PC-9 (cell line): ENCODE data around the gene SF3B2. TPM values are rescaled to one million over a fixed set of nuclear protein-coding genes. Genes with fewer than 3 reads are reported as not detected.
A peak's percentile ranks its signal among the peaks of the same experiment; 100 is the strongest.

ENCODE experiments used
- BruUV-seq: library from RNA; stranded (reverse); fragments of 400-500 nt; replicated peaks from 2 replicates; lab custom pipeline; 2021; lab: Mats Ljungman, UMichigan
- CTCF ChIA-PET: fragments of 300-600 bp; sonication (Branson Sonifier 250); formaldehyde crosslinking; loops from one replicate; lab custom pipeline; 2022; ENCODE audit warnings: antibody characterized with exemption; lab: Charles Lee
- POLR2A ChIA-PET: fragments of 300-600 bp; sonication (Branson Sonifier 250); formaldehyde crosslinking; loops from one replicate; lab custom pipeline; 2022; ENCODE audit warnings: antibody characterized with exemption; ENCODE audit not compliant: unreplicated experiment; lab: Charles Lee
- DNase-seq, 2 experiments: peaks; one replicate each; pipeline versions ENCODE4 v3.0.0 to v3.0.0-alpha.2; 2015 to 2022; ENCODE audit warnings: mixed read lengths in 1 of 2
- H2AFZ ChIP-seq: fragments of 200-600 bp; sonication (generic); 2 replicates; pipeline ENCODE4 v1.8.1; 2017; ENCODE audit warnings: antibody characterized with exemption
- H3F3A ChIP-seq: fragments of 200-600 bp; sonication (generic); 2 replicates; pipeline ENCODE4 v1.8.1; 2017; ENCODE audit warnings: antibody characterized with exemption, mild to moderate bottlenecking, low read depth; ENCODE audit not compliant: insufficient read depth
- H3K27ac ChIP-seq: fragments of 200-600 bp; sonication (generic); 2 replicates; pipeline ENCODE4 v1.6.1; 2016; ENCODE audit warnings: mixed run types
- H3K27me3 ChIP-seq: fragments of 200-600 bp; sonication (generic); 2 replicates; pipeline ENCODE4 v1.6.1; 2016; ENCODE audit warnings: low read depth, mixed run types; ENCODE audit not compliant: insufficient read depth
- H3K36me3 ChIP-seq: fragments of 200-600 bp; sonication (generic); 2 replicates; pipeline ENCODE4 v1.6.1; 2016; ENCODE audit warnings: low read depth, mixed run types
- H3K4me1 ChIP-seq: fragments of 200-600 bp; sonication (generic); replicated peaks from 2 replicates; pipeline ENCODE4 v1.6.1; 2016; ENCODE audit warnings: mixed run types; ENCODE audit not compliant: insufficient read depth
- H3K4me2 ChIP-seq: fragments of 200-600 bp; sonication (generic); 2 replicates; pipeline ENCODE4 v1.6.1; 2017; ENCODE audit warnings: mixed run types
- H3K4me3 ChIP-seq: fragments of 200-600 bp; sonication (generic); 2 replicates; pipeline ENCODE4 v1.6.1; 2016; ENCODE audit warnings: mixed run types
- H3K79me2 ChIP-seq: fragments of 200-600 bp; sonication (generic); 2 replicates; pipeline ENCODE4 v1.6.1; 2017; ENCODE audit warnings: low read depth, mixed run types
- H3K9me2 ChIP-seq: fragments of 200-600 bp; sonication (generic); 2 replicates; pipeline ENCODE4 v1.8.1; 2017; ENCODE audit warnings: mild to moderate bottlenecking; ENCODE audit not compliant: insufficient read depth
- H3K9me3 ChIP-seq: fragments of 200-600 bp; sonication (generic); 2 replicates; pipeline ENCODE4 v1.8.1; 2016; ENCODE audit warnings: low read depth; ENCODE audit not compliant: insufficient read depth
- H4K20me1 ChIP-seq: fragments of 200-600 bp; sonication (generic); 2 replicates; pipeline ENCODE4 v1.8.1; 2017; ENCODE audit not compliant: insufficient read depth
- EZH2 ChIP-seq: fragments of 200-600 bp; sonication (generic); IDR thresholded peaks from 2 replicates; pipeline ENCODE4 v1.8.0; 2017; ENCODE audit warnings: antibody characterized with exemption, low read depth
- intact Hi-C: fragments of 100-400 bp; cut with micrococcal nuclease; formaldehyde crosslinking; loops from one replicate; pipeline ENCODE4 v1.10.0; 2022; ENCODE audit not compliant: unreplicated experiment
- total RNA-seq: library from RNA; stranded (reverse); gene quantifications from 2 replicates; pipeline ENCODE4 v1.2.3, GENCODE V29; 2021
- TF ChIP-seq, protein P1 (sequence below): fragments of 200-600 bp; sonication (generic); conservative IDR thresholded peaks from 2 replicates; pipeline ENCODE4 v1.6.1; 2017; ENCODE audit warnings: mixed run types, antibody characterized with exemption, mild to moderate bottlenecking, moderate library complexity

SF3B2 gene
- total RNA-seq, 1 experiment from 2014 or later = 224 TPM

GRCh38 chr11:66072081-66072480, 19.9 kb downstream of the SF3B2 start:
- Histone ChIP-seq H3K9me3 (no peaks in the 10 kb centered on the region), H3K4me1 (peaks cover 22% of the 10 kb centered on the region), H3K27ac (no peak overlapping the region), H3K4me2 (peak overlapping the region; percentile 81), H4K20me1 (peaks cover 23% of the 10 kb centered on the region), H3K4me3 (peak overlapping the region; percentile 72; the same call in 1 of the 2 replicates), H3K79me2 (peaks cover 25% of the 10 kb centered on the region), H2AFZ (no peak overlapping the region), H3K9me2 (no peaks in the 10 kb centered on the region), H3K36me3 (peaks cover 24% of the 10 kb centered on the region), H3K27me3 (no peaks in the 10 kb centered on the region), H3F3A (peaks cover 39% of the 10 kb centered on the region)
- ChIA-PET CTCF (no interaction called here), POLR2A (no interaction called here)
- no peak for DNase-seq
- intact Hi-C loops = no loop called here
- no TSS peak for BruUV-seq
- TF ChIP-seq EZH2 = no peak
- TF ChIP-seq, protein P1, sequence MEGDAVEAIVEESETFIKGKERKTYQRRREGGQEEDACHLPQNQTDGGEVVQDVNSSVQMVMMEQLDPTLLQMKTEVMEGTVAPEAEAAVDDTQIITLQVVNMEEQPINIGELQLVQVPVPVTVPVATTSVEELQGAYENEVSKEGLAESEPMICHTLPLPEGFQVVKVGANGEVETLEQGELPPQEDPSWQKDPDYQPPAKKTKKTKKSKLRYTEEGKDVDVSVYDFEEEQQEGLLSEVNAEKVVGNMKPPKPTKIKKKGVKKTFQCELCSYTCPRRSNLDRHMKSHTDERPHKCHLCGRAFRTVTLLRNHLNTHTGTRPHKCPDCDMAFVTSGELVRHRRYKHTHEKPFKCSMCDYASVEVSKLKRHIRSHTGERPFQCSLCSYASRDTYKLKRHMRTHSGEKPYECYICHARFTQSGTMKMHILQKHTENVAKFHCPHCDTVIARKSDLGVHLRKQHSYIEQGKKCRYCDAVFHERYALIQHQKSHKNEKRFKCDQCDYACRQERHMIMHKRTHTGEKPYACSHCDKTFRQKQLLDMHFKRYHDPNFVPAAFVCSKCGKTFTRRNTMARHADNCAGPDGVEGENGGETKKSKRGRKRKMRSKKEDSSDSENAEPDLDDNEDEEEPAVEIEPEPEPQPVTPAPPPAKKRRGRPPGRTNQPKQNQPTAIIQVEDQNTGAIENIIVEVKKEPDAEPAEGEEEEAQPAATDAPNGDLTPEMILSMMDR = no peak

DNA sequence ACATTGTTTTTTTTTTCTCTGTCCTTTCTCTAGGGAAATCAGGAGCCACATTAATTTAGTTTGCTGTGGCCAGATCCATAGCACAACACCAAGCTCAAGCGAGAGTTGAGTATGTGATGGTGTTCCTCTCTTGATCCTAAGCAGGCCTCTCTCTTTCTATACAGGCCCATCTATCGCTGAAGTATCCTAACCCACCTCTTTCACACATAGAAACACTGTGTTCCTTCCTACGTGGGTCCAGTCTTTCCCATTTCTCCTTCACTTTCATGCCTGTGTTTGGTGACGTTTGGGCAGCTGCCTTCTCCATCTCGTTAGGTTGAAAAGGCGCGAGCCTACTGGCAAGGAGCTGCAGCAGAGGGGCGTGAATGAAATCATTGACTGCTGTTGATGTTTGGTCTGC, 20.4 kb downstream of the SF3B2 start:
- Histone ChIP-seq H4K20me1 (peaks cover 23% of the 10 kb centered on the region), H3K4me3 (no peak overlapping the region), H3K27ac (no peak overlapping the region), H3K4me1 (peaks cover 22% of the 10 kb centered on the region), H3F3A (peaks cover 34% of the 10 kb centered on the region), H3K27me3 (no peaks in the 10 kb centered on the region), H3K9me2 (no peaks in the 10 kb centered on the region), H3K79me2 (peaks cover 25% of the 10 kb centered on the region), H3K4me2 (peak overlapping the region; percentile 81; the same call in 1 of the 2 replicates), H2AFZ (no peak overlapping the region), H3K9me3 (no peaks in the 10 kb centered on the region), H3K36me3 (peaks cover 23% of the 10 kb centered on the region)
- no TSS peak for BruUV-seq
- no peak for DNase-seq
- ChIA-PET POLR2A (no interaction called here), CTCF (no interaction called here)
- intact Hi-C loops = no loop called here
- no peak for TF ChIP-seq EZH2
- TF ChIP-seq, protein P1 = no peak

GRCh38 chr11:66073669-66074068, 21.5 kb downstream of the SF3B2 start:
- H3K4me2 ChIP-seq = no peak overlapping the region
- ChIA-PET POLR2A (no interaction called here), CTCF (no interaction called here)
- H3K4me3 ChIP-seq = no peak overlapping the region
- peaks cover 22% of the 10 kb centered on the region for H3K4me1 ChIP-seq
- H3K27me3 ChIP-seq = no peaks in the 10 kb centered on the region
- no peak for DNase-seq
- no peaks in the 10 kb centered on the region for H3K9me3 ChIP-seq
- no peaks in the 10 kb centered on the region for H3K9me2 ChIP-seq
- peaks cover 16% of the 10 kb centered on the region; the same call in 1 of the 2 replicates for H4K20me1 ChIP-seq
- peaks cover 23% of the 10 kb centered on the region for H3F3A ChIP-seq
- no peak overlapping the region for H3K27ac ChIP-seq
- no TSS peak for BruUV-seq
- TF ChIP-seq, protein P1 = no peak
- no peak for TF ChIP-seq EZH2
- intact Hi-C loops = no loop called here
- H2AFZ ChIP-seq = no peak overlapping the region
- peaks cover 25% of the 10 kb centered on the region for H3K79me2 ChIP-seq
- peaks cover 14% of the 10 kb centered on the region; the same call in 1 of the 2 replicates for H3K36me3 ChIP-seq
